Esophagus muscularis mucosa (tissue), 3 donors: ENCODE data around the gene DLG4.

Experiments used
- POLR2A ChIP-seq: fragments of 450-650 bp; IDR thresholded peaks from one replicate; pipeline ENCODE4 v1.6.1; 2017; ENCODE audit warnings: antibody characterized with exemption, moderate library complexity, mild to moderate bottlenecking, low read depth
- POLR2AphosphoS5 ChIP-seq, 2 donors: sonication (generic); formaldehyde crosslinking; IDR thresholded peaks; one replicate each; pipeline ENCODE4 v1.6.1; 2017; ENCODE audit warnings: antibody characterized with exemption in 2 of 2
- TF ChIP-seq, protein P1 (sequence below), 3 experiments: fragments of 200-600 bp in 2 of 3; fragments of 450-650 bp in 1 of 3; sonication (generic) in 2 of 3; IDR thresholded peaks; one replicate each; pipeline ENCODE4 v1.5.1; 2017 to 2019; ENCODE audit warnings: antibody characterized with exemption in 3 of 3, mild to moderate bottlenecking in 2 of 3, moderate library complexity in 1 of 3

- TF ChIP-seq POLR2AphosphoS5 (IDR thresholded peaks at IDR 0.05): no peak
- TF ChIP-seq, protein P1, sequence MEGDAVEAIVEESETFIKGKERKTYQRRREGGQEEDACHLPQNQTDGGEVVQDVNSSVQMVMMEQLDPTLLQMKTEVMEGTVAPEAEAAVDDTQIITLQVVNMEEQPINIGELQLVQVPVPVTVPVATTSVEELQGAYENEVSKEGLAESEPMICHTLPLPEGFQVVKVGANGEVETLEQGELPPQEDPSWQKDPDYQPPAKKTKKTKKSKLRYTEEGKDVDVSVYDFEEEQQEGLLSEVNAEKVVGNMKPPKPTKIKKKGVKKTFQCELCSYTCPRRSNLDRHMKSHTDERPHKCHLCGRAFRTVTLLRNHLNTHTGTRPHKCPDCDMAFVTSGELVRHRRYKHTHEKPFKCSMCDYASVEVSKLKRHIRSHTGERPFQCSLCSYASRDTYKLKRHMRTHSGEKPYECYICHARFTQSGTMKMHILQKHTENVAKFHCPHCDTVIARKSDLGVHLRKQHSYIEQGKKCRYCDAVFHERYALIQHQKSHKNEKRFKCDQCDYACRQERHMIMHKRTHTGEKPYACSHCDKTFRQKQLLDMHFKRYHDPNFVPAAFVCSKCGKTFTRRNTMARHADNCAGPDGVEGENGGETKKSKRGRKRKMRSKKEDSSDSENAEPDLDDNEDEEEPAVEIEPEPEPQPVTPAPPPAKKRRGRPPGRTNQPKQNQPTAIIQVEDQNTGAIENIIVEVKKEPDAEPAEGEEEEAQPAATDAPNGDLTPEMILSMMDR (IDR thresholded peaks at IDR 0.05): no peak
- no peak for TF ChIP-seq POLR2A
Observed at GRCh38 chr17:7243453-7243729, 23.8 kb upstream of the DLG4 start.
